Prostate gland (tissue), 2 donors: ENCODE data around the gene ALDH1L1.

Experiments used
- POLR2A ChIP-seq: fragments of 450-650 bp; IDR thresholded peaks from one replicate; pipeline ENCODE4 v1.6.1; 2016; ENCODE audit warnings: antibody characterized with exemption, mild to moderate bottlenecking
- TF ChIP-seq, protein P1 (sequence below), 4 experiments: fragments of 200-600 bp in 2 of 4; fragments of 450-650 bp in 2 of 4; sonication (generic) in 2 of 4; IDR thresholded peaks; 1 replicate in 3 of 4; 2 replicates in 1 of 4; pipeline ENCODE4 v1.5.1; 2016 to 2019; ENCODE audit warnings: antibody characterized with exemption in 4 of 4, mild to moderate bottlenecking in 2 of 4, moderate library complexity in 2 of 4

DNA sequence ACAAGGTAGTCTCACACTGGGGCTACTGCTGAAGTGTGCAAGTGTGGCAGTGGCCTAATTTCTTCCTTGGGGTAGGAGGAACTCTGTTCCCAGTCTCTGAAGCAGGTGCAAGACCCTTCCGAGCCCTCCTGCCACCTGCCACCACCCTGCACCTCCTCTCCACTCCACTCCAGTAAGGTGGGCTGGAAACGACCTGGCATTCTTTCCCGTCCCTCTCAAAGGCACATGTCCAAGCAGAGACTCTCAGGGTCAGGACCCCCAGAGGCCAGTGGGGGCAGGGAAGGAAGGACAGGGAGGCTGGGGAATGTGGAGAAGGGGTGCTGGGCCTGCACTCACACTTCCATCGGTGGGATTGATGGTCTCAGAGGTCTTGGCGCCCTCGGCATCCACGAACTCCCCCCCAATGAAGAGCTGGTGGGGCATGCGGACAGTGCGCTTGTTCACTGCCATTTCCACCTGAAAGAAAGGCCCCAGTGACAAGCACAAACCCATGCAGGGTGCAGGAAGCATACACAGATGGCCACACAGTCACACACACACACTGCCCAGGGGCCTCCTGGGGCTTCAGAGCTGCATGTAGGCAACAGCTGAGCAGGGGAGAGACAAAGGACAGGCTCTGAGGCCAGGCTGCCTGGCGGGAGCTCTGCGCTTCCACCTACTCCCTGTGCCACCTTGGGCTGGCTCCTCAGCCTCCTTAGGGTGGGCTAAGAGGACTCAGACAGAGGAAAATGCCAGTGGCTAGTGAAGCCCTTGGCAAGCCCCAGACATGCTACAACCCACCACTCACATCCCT, 43.8 kb downstream of the ALDH1L1 start:
- TF ChIP-seq POLR2A = no peak
- TF ChIP-seq, protein P1, sequence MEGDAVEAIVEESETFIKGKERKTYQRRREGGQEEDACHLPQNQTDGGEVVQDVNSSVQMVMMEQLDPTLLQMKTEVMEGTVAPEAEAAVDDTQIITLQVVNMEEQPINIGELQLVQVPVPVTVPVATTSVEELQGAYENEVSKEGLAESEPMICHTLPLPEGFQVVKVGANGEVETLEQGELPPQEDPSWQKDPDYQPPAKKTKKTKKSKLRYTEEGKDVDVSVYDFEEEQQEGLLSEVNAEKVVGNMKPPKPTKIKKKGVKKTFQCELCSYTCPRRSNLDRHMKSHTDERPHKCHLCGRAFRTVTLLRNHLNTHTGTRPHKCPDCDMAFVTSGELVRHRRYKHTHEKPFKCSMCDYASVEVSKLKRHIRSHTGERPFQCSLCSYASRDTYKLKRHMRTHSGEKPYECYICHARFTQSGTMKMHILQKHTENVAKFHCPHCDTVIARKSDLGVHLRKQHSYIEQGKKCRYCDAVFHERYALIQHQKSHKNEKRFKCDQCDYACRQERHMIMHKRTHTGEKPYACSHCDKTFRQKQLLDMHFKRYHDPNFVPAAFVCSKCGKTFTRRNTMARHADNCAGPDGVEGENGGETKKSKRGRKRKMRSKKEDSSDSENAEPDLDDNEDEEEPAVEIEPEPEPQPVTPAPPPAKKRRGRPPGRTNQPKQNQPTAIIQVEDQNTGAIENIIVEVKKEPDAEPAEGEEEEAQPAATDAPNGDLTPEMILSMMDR (IDR thresholded peaks at IDR 0.05) = no peak
